AML-193 (cell line): ENCODE measurements around the gene AGBL4.
"Not testable (repeated sequence)": the region's sequence is repeated elsewhere in the genome, so short reads cannot be mapped to it uniquely, and the experiment has no call there.

Experiments
- DNase-seq, 2 experiments: peaks; one replicate each; lab custom pipeline; 2025; lab: John Stamatoyannopoulos, UW

AGBL4 gene

DNA sequence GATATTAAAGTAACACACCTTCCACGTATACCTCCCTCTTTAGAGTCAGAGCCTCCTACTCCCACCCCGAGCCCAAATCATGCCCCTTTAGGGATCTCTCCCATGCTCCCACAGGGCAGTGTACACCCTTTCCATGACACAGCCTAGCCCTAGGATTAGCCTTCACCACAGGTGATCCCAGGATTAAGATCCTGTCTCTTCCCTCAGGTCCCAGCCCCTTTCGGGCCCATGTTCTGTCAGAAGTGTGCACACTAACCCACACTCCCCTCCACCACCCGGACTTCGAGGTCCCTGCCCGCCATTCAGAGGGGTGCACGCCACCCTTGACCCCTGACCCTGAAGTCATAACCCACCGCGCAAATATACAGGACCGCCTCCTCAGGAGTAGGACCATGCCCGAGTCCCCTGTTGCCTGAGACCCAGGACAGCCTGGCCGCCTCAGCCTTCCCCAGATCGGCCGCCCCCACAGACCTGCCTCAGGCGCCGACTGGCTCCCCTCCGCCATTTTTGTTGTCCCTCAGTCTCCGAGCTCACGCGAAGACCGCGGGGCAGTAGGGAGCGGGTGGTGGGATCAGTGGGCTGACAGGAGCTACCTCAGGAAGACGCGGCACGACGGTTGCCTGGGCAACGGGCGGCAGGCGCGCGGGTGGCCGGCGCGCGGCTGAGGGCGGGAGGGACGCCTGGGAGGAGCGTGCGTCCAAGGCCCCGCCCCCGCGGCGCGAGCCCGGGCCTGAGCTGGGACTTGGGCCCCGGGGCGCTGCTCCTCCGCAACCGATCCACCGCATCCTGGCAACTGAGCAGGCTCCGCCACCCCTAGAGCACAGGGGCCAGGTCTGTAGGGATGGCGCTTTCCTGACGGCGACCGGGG is at the start of gene AGBL4:
Gene AGBL4 (minus strand): TSS at position 663 of the 868 bp plus-strand sequence.
- no peak for DNase-seq

DNA sequence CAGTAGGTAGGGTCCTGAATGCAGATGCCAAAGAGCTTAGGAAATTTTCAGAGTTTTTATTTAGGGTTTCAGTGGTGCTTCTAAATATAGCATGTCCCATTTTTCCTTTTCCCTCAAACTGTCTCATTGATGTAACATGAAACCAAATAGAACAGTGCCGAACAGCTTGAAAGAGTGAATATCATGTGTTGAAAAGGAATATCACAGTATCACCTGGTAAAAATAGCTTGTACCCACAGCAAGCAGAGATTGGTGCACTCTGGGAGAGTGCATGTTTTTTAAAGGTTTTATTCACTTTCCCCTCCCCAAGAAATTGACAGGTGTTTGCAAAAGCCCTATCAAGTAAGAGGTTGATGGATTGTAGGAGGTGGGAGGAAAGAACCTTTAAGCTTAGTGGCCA is 43.1 kb upstream of the AGBL4 start:
- DNase-seq = no peak

DNA sequence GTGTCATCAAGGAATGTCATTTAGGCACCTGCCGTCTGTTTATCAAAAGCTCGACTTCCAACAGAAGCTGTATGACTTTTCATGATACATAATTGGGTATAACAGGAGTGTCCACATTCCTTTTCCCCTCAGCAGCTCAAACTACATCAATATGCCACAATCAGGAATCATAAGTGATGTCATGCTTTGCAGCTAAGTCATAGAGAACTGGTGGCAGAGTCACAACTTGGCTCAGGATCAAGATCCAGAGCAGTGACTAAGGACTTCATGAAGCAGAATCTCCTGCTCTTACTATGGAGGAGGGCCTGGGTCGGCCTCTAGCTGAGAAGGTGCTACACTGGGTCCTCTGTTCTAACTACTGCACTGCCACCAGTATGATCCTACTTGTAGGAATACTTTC is 36.5 kb upstream of the AGBL4 start:
- no peak for DNase-seq

GRCh38 chr1:50048791-50049190 is 25.0 kb upstream of the AGBL4 start:
- no peak for DNase-seq

- DNase-seq = no peak
Measured at GRCh38 chr1:50047916-50048694, 24.4 kb upstream of the AGBL4 start.

DNA sequence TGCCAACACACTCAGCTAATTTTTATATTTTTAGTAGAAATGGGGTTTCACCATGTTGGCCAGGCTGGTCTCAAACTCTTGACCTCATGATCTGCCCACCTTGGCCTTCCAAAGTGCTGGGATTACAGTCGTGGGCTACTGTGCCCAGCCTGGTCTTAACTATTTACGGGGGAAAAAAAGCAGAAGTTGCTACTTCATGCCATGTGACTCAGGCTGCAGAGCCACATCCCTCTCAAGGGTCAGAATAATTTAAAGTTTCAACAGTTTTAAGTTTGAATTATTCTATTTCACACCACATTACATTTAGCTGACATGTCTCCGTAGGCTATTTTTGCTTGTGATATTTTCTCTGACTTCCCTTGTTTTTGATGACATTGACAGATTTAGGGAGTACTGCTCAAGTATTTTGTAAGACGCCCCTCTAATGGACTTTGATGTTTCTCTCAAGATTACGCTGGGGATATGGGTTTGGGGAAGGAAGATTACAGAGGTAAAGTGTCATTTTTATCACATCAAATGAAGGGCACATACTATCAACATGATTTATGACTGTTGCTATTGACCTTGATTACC is 14.6 kb upstream of the AGBL4 start:
- no peak for DNase-seq

DNA sequence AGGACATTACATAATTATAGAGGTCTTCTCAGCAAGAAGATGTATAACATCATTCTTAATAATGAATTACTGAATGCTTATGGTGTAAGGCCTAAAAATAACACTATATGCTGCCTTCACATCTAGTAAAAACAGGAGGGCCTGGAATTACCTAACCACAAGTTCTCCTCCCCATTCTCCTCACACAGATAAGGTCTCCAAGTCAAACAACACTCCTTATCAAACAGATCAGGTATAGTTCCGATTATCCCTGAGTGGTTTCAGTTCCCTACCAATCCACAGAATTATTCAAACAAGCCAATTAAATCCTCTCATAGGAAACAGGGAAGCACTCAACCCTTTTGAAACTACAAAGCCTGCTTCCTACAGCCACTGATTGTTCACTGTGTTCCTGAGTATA is 4.0 kb upstream of the AGBL4 start:
- DNase-seq = no peak

DNA sequence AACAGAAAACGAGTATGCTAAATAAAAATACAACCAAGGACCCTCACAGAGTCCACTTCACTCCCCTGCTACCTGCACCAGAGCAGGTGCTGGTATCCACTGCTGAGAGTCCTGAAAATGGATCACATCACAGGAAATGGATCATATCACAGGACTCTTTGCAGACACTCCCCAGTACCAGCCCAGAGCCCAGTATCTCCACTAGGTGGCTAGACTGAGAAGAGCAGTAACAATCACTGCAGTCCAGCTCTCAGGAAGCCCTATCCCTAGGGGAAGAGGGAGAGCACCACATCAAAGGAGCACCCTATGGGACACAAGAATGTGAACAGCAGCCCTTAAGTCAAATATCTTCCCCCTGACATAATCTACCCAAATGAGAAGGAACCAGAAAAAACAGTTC is 28.0 kb downstream of the AGBL4 start:
- DNase-seq = no peak

DNA sequence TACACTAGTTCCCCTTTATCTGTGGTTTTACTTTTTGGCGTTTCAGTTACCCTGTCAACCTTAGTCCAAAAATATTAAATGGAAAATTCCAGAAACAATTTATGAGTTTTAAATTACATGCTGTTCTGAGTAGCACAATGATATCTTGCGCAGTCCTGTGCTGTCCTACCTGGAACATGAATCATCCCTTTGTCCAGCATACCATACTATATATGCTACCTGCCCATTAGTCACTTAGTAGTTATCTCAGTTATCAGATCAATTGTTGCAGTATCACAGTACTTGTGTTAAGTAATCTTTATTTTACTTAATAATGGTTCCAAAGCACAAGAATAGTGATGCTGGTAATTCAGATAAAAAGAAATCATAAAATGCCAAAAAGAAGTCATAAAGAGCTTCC is 52.7 kb downstream of the AGBL4 start:
- DNase-seq = no peak

DNA sequence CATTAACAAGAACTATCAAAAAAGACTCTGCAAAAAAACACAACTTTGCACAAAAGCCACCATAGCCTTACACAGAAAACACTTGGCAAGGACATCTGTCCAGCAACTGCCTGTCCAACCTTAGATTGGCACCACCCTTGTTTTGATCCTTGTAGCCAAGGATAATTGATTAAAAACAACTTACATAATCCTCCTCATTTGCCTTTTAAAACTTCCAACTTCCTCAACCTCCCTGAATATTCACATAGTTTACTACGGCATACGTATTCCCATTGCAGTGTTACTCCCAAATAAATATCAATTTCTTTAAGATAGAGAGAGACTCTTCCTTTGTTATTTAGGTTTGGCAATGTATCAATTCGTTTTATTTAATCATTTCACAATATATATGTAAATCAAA is 72.4 kb downstream of the AGBL4 start:
- DNase-seq = no peak

DNA sequence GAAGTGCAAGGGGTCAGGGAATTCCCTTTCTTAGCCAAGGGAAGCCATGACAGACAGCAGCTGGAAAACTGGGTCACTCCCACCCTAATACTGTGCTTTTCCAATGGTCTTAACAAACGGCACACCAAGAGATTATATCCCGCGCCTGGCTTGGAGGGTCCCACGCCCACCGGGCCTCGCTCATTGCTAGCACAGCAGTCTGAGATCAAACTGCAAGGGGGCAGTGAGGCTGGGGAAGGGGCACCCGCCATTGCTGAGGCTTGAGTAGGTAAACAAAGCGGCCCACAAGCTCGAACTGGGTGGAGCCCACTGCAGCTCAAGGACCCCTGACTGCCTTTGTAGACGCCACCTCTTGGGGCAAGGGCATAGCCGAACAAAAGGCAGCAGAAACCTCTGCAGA is 108.5 kb downstream of the AGBL4 start:
- DNase-seq = not testable (repeated sequence)

GRCh38 chr1:49906365-49906764 is 117.4 kb downstream of the AGBL4 start:
- no peak for DNase-seq

- DNase-seq = no peak
Measured at GRCh38 chr1:49864581-49864980, 159.2 kb downstream of the AGBL4 start.

GRCh38 chr1:49854741-49855140 is 169.0 kb downstream of the AGBL4 start:
- DNase-seq = no peak

DNA sequence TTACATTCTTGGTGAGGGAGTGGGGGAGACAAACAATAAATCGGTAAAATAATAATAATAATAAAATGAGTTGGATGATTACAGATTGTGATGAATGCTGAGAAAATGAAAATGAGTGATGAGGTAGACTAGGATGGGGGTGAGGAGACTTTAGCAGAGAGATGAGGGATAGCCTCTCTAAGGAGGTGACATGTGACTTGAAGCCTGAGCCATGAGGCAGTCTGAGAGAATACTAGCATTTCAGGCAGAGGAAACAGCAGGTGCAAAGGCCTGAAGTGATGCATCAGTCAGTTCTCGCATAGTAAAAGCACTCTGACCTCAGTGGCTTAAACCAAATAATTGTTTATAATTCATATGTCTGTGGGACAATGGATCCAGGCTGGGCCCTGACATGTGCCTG is 181.2 kb downstream of the AGBL4 start:
- DNase-seq = no peak

DNA sequence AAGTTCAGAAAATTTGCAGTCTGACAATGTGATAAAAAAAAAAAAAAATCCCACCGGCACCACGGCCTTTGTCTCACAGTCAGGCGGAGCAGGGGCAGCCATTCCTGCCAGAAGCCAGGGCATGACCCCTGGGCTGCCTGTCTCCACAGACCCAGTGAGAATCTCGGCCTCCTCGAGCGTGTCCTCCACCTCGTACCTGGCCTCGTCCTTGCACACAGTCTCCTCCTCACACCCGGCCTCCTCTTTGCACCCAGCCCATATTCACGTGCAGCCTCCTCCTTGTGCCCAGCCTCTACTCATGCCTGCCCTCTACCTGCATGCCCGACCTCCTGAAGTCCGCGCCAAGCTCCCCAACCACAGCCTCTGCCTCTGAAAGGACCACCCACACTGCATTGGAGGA is 182.0 kb downstream of the AGBL4 start:
- DNase-seq = no peak

DNA sequence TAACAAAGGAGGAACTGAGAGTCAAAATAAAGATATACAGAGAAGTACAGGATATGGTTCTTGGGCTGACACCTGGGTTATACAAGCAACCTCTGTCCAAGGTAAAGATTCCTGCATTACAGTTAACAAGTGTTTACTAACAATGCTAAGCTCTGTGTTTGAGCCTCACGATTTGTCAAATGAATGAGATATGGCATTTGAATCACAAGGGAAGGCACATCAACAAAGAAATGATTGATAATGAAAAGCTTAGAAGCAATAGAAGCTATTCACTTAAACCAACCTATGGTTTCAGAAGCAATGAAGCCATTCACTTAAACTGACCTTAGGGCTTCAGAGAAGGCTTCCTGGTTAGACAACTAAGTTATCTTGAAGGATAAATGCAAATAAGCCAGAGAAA is 199.5 kb downstream of the AGBL4 start:
- DNase-seq = no peak

- DNase-seq = no peak
Measured at GRCh38 chr1:49817681-49818080, 206.1 kb downstream of the AGBL4 start.

- DNase-seq = not testable (repeated sequence)
Measured at GRCh38 chr1:49787013-49787412, 236.7 kb downstream of the AGBL4 start.

- DNase-seq = no peak
Measured at GRCh38 chr1:49765034-49765433, 258.7 kb downstream of the AGBL4 start.

DNA sequence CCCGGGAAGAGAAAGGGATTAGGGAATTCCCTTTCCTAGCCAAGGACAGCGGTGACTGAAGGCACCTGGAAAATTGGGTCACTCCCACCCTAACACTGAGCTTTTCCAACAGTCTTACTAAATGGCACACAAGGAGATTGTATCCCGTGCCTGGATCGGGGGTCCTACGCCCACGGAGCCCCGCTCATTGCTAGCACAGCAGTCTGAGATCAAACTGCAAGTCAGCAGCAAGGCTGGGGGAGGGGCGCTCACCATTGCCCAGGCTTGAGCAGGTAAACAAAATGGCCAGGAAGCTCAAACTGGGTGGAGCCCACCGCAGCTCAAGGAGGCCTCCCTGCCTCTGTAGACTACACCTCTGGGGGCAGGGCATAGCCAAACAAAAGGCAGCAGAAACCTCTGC is 285.6 kb downstream of the AGBL4 start:
- not testable (repeated sequence) for DNase-seq

DNA sequence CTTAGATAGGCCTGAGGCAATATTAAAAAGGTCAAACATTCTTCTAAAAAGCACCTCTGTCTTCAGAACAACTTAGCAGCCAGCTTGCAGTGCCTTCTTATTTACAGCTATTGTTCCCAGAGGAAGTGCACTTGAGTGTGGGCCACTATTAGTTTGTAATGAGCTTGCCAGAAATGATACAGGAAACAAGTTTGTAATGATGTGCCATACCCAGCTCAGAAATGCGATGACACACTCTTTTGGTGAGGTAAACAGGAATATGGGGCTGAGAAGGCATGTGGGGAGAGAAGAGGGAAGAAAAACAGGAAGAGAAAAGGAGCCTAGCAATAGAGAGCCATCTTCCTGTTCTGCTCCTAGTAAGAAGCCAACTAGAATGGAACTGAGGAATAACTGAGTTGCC is 295.4 kb downstream of the AGBL4 start:
- DNase-seq = no peak

GRCh38 chr1:49723662-49724061 is 300.1 kb downstream of the AGBL4 start:
- DNase-seq = no peak
